Sigmoid colon (tissue), 4 donors: ENCODE measurements around the gene KDM1B.

ENCODE experiments used
- EP300 ChIP-seq, 4 donors: sonication (generic); formaldehyde crosslinking; IDR thresholded peaks; one replicate each; pipeline ENCODE4 v1.6.1; 2017; ENCODE audit warnings: antibody characterized with exemption in 4 of 4
- POLR2A ChIP-seq, 2 donors: fragments of 450-650 bp; IDR thresholded peaks; one replicate each; pipeline ENCODE4 v1.6.1; 2016; ENCODE audit warnings: antibody characterized with exemption in 2 of 2, mild to moderate bottlenecking in 2 of 2, moderate library complexity in 2 of 2
- POLR2AphosphoS5 ChIP-seq, 4 donors: sonication (generic); formaldehyde crosslinking; IDR thresholded peaks; one replicate each; pipeline ENCODE4 v1.6.1; 2017; ENCODE audit warnings: antibody characterized with exemption in 4 of 4
- TF ChIP-seq, protein P1 (sequence below), 4 experiments: fragments of 450-650 bp in 3 of 4; fragments of 200-600 bp in 1 of 4; IDR thresholded peaks; one replicate each; pipeline ENCODE4 v1.5.1; 2016 to 2019; ENCODE audit warnings: antibody characterized with exemption in 4 of 4, mild to moderate bottlenecking in 3 of 4, moderate library complexity in 2 of 4

DNA sequence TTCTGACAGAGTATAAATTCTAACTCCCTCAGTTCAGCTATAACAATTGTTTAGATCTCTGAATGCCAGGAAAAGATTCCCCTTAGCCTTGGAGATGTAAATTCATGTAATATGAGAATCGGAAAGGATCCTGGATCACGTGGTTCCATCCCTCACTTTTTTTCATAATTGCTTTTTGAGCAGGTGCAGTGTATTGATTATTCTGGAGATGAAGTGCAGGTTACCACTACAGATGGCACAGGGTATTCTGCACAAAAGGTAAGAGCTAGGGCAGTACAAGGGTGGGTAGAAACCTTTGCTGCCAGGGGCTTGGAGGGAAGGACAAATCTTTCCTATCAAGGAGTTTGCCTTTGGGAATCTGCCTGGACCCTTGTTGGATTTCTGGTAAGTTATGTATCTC is 52.7 kb downstream of the KDM1B start:
- TF ChIP-seq, protein P1, sequence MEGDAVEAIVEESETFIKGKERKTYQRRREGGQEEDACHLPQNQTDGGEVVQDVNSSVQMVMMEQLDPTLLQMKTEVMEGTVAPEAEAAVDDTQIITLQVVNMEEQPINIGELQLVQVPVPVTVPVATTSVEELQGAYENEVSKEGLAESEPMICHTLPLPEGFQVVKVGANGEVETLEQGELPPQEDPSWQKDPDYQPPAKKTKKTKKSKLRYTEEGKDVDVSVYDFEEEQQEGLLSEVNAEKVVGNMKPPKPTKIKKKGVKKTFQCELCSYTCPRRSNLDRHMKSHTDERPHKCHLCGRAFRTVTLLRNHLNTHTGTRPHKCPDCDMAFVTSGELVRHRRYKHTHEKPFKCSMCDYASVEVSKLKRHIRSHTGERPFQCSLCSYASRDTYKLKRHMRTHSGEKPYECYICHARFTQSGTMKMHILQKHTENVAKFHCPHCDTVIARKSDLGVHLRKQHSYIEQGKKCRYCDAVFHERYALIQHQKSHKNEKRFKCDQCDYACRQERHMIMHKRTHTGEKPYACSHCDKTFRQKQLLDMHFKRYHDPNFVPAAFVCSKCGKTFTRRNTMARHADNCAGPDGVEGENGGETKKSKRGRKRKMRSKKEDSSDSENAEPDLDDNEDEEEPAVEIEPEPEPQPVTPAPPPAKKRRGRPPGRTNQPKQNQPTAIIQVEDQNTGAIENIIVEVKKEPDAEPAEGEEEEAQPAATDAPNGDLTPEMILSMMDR (IDR thresholded peaks at IDR 0.05), result no peak
- TF ChIP-seq POLR2AphosphoS5 (IDR thresholded peaks at IDR 0.05), result no peak
- no peak for TF ChIP-seq POLR2A (IDR thresholded peaks at IDR 0.05)
- no peak for TF ChIP-seq EP300 (IDR thresholded peaks at IDR 0.05)
